ENCODE results near the gene TAF6.

DNA sequence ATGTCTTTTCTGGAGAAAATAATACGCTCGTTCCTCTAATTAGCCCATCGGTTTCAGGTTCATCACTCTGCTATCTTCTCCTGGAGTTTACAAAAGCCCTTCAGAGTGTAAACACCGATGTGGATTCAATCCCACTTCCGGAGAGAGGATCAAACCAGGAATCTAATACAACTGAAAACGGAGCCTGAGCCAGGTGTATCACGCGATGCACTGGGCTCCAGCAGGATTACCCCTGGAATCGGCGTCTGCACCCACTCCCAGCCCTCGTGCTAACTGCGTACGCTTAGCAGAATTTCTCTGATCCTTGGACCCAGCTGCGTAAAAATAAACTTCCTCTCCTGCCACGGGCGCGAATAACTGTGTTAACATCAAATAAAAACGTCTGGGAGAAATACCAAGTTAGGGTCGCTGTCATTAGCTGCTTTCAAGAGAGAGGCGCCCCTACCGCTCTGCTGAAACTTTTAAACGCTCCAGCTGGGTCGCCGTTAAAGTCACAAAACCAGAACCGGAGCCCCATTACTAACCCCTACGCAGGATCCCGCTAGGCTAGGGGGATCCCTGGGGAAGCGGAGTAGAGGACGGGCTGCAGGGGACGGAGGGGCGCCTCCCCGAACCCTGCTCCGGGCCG, 38.1 kb downstream of the TAF6 start:
- TF ChIP-seq, protein P1, sequence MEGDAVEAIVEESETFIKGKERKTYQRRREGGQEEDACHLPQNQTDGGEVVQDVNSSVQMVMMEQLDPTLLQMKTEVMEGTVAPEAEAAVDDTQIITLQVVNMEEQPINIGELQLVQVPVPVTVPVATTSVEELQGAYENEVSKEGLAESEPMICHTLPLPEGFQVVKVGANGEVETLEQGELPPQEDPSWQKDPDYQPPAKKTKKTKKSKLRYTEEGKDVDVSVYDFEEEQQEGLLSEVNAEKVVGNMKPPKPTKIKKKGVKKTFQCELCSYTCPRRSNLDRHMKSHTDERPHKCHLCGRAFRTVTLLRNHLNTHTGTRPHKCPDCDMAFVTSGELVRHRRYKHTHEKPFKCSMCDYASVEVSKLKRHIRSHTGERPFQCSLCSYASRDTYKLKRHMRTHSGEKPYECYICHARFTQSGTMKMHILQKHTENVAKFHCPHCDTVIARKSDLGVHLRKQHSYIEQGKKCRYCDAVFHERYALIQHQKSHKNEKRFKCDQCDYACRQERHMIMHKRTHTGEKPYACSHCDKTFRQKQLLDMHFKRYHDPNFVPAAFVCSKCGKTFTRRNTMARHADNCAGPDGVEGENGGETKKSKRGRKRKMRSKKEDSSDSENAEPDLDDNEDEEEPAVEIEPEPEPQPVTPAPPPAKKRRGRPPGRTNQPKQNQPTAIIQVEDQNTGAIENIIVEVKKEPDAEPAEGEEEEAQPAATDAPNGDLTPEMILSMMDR (IDR thresholded peaks at IDR 0.05; ENCODE audit: low read depth, low read length) = no peak
- TF ChIP-seq EZH2phosphoT487 (IDR thresholded peaks at IDR 0.05; ENCODE audit: low read depth) = no peak

Measured in OCI-LY3 (cell line).